ENCODE measurements around the gene HOXD11.
A peak's percentile ranks its signal among the peaks of the same experiment; 100 is the strongest.

The HOXD11 gene

DNA sequence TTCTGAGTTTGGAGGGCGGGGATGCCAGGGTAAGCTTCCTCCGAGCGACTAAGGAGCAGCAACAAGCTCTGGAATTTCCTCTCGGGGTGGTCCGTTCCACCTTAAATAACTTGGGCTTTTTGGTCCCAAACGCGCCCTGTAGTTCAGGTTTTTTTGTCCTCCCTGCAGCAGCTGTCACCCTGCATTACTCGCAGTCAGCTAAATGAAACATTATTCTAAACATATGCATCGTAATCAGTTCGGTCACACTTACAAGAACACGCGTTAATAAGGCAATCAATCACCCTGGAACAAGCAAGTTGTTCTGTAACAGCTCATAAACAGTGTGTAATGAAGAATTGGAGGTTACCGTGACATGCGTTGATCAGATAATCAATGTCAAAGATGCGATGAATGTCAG, 31.6 kb upstream of the HOXD11 start:
- Histone ChIP-seq H3K36me3 (no peaks in the 10 kb centered on the region), H3K27me3 (peaks cover 100% of the 10 kb centered on the region), H3K4me3 (ENCODE audit: low read depth in 1 of 2, low read length in 1 of 2) (no peak overlapping the region), H3K4me1 (ENCODE audit: control insufficient read depth in 1 of 2, insufficient read depth in 1 of 2, low read depth in 1 of 2, low read length in 1 of 2) (peaks cover 17 to 24% of the 10 kb centered on the region in 2 experiments), H3K9me3 (peaks cover 1% of the 10 kb centered on the region), H3K27ac (no peak overlapping the region)
- TF ChIP-seq, protein P1, sequence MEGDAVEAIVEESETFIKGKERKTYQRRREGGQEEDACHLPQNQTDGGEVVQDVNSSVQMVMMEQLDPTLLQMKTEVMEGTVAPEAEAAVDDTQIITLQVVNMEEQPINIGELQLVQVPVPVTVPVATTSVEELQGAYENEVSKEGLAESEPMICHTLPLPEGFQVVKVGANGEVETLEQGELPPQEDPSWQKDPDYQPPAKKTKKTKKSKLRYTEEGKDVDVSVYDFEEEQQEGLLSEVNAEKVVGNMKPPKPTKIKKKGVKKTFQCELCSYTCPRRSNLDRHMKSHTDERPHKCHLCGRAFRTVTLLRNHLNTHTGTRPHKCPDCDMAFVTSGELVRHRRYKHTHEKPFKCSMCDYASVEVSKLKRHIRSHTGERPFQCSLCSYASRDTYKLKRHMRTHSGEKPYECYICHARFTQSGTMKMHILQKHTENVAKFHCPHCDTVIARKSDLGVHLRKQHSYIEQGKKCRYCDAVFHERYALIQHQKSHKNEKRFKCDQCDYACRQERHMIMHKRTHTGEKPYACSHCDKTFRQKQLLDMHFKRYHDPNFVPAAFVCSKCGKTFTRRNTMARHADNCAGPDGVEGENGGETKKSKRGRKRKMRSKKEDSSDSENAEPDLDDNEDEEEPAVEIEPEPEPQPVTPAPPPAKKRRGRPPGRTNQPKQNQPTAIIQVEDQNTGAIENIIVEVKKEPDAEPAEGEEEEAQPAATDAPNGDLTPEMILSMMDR (IDR thresholded peaks at IDR 0.05), result no peak

DNA sequence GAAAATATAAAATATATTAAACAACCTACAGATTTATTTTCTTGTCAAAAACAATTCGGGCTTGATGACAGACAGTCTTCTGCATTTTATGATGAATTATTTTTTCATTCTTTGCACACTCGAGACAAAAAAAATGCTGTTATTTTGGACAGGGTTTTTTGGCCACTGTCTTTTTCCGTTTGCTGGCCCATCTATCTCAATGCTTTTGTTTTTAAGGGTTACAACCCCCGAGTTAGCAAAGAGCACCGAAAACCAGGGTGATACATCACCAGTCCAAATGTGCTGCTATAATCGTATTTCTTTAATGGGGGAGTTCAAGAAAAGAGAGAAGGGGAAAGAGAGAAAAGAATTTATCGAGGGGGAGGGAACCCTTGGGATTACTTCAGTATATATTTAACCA, 31.0 kb upstream of the HOXD11 start:
- peaks cover 7% of the 10 kb centered on the region for H3K9me3 ChIP-seq
- peaks cover 23 to 30% of the 10 kb centered on the region in 2 experiments for H3K4me1 ChIP-seq (ENCODE audit: control insufficient read depth in 1 of 2, insufficient read depth in 1 of 2, low read depth in 1 of 2, low read length in 1 of 2)
- no peak overlapping the region for H3K27ac ChIP-seq
- TF ChIP-seq, protein P1 (IDR thresholded peaks at IDR 0.05), result no peak
- no peaks in the 10 kb centered on the region for H3K36me3 ChIP-seq
- peaks cover 100% of the 10 kb centered on the region for H3K27me3 ChIP-seq
- no peak overlapping the region for H3K4me3 ChIP-seq (ENCODE audit: low read depth in 1 of 2, low read length in 1 of 2)

DNA sequence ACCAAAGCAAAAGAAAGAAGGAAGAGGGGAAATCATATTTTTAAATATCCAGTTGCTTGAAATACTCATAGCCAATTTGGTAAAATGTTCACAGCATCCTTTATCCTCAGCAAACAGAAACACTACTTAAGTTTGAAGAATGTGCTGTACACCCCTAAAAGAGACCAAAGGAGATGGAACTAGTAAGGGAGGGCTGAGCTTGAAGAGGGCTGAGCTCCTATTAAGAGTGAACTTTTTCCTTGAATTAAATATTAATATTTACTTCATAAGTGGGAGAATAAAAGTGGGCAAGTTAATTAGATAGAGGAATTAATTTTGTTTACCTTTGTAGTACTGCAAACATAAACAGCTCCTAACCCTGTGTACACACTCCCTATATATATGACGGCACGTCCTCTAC, 30.3 kb upstream of the HOXD11 start:
- no peaks in the 10 kb centered on the region for H3K36me3 ChIP-seq
- peaks cover 100% of the 10 kb centered on the region for H3K27me3 ChIP-seq
- TF ChIP-seq, protein P1 (IDR thresholded peaks at IDR 0.05), result no peak
- no peak overlapping the region for H3K4me3 ChIP-seq (ENCODE audit: low read depth in 1 of 2, low read length in 1 of 2)
- no peak overlapping the region for H3K27ac ChIP-seq
- H3K9me3 ChIP-seq, result peaks cover 9% of the 10 kb centered on the region
- H3K4me1 ChIP-seq (ENCODE audit: control insufficient read depth in 1 of 2, insufficient read depth in 1 of 2, low read depth in 1 of 2, low read length in 1 of 2), result peaks cover 30 to 31% of the 10 kb centered on the region in 2 experiments

DNA sequence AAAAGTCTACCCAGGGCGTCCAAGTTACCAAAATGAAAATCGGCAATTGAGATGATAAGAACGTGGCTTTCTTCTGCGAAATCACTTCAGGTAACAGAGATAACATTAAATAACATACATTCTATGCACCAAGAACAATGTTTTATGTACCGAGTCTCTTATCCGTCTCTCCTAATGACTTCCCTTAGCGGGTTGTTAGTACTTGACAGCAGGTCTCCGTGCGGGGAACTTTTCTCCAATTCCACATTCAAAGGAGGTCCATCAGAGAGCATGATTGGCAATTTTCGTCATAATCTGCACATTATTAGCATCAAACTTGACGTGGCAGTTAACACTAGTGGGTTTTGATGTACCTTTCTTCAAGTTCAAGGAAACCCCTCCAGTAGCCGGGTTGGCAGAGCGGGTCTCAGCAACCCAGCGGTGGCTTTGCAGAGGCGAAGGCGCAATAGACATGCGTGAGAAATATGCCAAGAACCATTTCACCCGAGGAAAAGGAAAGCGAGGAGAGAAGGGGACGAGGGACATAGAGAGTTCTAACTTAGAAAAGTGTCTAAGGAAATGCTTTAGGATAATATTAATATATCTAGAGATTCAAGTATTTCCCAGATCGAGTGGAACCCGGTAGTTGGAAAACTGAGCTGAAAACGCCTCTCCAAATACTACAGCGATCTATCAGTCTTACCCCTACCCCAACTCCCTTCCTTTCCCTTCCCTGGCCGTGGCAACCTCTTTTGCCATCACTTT, 28.4 kb upstream of the HOXD11 start:
- H3K9me3 ChIP-seq, result peaks cover 9% of the 10 kb centered on the region
- TF ChIP-seq, protein P1 (IDR thresholded peaks at IDR 0.05), result no peak
- H3K36me3 ChIP-seq, result no peaks in the 10 kb centered on the region
- H3K27ac ChIP-seq, result no peak overlapping the region
- peaks cover 48 to 49% of the 10 kb centered on the region in 2 experiments for H3K4me1 ChIP-seq (ENCODE audit: control insufficient read depth in 1 of 2, insufficient read depth in 1 of 2, low read depth in 1 of 2, low read length in 1 of 2)
- H3K27me3 ChIP-seq, result peaks cover 100% of the 10 kb centered on the region
- H3K4me3 ChIP-seq (ENCODE audit: low read depth in 1 of 2, low read length in 1 of 2), result peak overlapping the region; percentile 50 to 58

DNA sequence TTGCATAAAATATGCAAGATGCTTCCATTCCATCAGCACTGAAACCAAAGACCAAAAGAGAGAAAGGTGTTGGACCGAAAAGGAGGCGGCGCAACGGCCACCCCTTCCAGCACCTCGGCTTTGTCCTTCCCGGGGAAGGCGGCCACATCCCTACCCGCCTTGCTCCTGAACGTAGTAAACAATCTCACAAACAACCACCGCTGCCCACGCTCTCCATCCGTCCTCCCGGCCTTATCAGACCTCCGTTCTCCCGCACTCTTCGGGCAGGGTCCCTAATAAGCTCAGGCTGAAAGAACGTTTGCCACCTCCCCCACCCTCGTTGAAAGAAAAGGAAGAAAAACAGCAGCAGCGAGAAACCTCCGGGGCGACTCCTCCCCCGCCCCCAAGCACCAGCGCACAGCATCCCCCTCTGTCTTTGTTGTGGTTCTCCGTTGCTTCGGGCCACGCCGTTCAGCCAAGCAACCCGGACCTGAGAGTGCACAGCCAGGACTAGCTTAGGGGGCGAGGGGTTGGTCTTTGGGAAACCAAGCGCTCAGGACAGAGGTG, 27.7 kb upstream of the HOXD11 start:
- Histone ChIP-seq H3K9me3 (peaks cover 9% of the 10 kb centered on the region), H3K4me1 (ENCODE audit: control insufficient read depth in 1 of 2, insufficient read depth in 1 of 2, low read depth in 1 of 2, low read length in 1 of 2) (peaks cover 52 to 55% of the 10 kb centered on the region in 2 experiments), H3K27me3 (peaks cover 100% of the 10 kb centered on the region), H3K4me3 (ENCODE audit: low read depth in 1 of 2, low read length in 1 of 2) (peak overlapping the region; percentile 50 to 58), H3K27ac (no peak overlapping the region), H3K36me3 (no peaks in the 10 kb centered on the region)
- TF ChIP-seq, protein P1 (IDR thresholded peaks at IDR 0.05), result no peak
